A673 (cell line): Measurements from ENCODE around the gene TEC.

Experiments
- EZH2 ChIP-seq: fragments of 200-600 bp; sonication (generic); IDR thresholded peaks from 2 replicates; pipeline ENCODE4 v1.6.1; 2017; ENCODE audit warnings: borderline replicate concordance, low read depth, mild to moderate bottlenecking, mixed read lengths, antibody characterized with exemption, low read length; ENCODE audit not compliant: poor library complexity, severe bottlenecking
- TF ChIP-seq, protein P1 (sequence below): fragments of 300-800, 200-600 bp; sonication (generic); conservative IDR thresholded peaks from 2 replicates; pipeline ENCODE4 v1.5.1; 2017; ENCODE audit warnings: low read depth, mild to moderate bottlenecking, antibody characterized with exemption, low read length, moderate library complexity, mixed read lengths

DNA sequence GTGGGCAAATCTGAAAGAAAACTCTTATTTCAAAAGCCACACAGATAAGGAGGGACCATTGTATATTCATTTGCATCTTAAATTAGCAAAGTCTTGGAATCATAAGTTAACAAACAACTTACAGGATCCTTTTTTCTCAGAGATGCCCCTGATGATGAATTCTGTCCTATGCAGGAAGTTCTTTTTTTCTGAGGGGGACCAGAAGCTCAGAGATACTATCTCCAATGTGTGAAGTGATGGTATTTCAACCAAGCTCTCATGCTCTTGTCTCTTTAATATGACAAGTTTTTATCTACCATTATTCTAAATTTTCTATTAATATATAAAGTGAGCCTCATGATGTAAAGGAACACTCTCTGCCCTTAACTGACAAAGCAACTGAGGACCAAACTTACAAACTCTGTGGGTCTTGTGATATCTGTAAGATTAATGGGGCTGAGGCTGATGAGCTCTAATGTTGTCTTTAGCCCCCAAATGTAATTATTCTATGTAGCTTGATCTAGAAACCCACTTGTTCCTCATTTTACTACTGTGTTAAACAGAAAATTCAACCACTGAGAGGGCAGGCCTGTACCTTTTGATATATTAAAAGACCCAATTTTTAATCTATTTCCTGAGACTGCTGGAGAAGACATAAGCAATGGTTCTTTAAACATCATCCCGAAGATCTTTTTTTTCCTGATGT lies 27.0 kb downstream of the TEC start:
- TF ChIP-seq, protein P1, sequence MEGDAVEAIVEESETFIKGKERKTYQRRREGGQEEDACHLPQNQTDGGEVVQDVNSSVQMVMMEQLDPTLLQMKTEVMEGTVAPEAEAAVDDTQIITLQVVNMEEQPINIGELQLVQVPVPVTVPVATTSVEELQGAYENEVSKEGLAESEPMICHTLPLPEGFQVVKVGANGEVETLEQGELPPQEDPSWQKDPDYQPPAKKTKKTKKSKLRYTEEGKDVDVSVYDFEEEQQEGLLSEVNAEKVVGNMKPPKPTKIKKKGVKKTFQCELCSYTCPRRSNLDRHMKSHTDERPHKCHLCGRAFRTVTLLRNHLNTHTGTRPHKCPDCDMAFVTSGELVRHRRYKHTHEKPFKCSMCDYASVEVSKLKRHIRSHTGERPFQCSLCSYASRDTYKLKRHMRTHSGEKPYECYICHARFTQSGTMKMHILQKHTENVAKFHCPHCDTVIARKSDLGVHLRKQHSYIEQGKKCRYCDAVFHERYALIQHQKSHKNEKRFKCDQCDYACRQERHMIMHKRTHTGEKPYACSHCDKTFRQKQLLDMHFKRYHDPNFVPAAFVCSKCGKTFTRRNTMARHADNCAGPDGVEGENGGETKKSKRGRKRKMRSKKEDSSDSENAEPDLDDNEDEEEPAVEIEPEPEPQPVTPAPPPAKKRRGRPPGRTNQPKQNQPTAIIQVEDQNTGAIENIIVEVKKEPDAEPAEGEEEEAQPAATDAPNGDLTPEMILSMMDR = no peak
- TF ChIP-seq EZH2 = no peak
